ENCODE measurements around the gene AFTPH. TPM values are rescaled to one million over a fixed set of nuclear protein-coding genes. Genes with fewer than 3 reads are reported as not detected.

AFTPH gene
- total RNA-seq, 3 donors from 2014 or later (not counting 1 experiment from before 2014, with no cell fraction given): 28.9 to 39.6 (median 39.5) TPM

DNA sequence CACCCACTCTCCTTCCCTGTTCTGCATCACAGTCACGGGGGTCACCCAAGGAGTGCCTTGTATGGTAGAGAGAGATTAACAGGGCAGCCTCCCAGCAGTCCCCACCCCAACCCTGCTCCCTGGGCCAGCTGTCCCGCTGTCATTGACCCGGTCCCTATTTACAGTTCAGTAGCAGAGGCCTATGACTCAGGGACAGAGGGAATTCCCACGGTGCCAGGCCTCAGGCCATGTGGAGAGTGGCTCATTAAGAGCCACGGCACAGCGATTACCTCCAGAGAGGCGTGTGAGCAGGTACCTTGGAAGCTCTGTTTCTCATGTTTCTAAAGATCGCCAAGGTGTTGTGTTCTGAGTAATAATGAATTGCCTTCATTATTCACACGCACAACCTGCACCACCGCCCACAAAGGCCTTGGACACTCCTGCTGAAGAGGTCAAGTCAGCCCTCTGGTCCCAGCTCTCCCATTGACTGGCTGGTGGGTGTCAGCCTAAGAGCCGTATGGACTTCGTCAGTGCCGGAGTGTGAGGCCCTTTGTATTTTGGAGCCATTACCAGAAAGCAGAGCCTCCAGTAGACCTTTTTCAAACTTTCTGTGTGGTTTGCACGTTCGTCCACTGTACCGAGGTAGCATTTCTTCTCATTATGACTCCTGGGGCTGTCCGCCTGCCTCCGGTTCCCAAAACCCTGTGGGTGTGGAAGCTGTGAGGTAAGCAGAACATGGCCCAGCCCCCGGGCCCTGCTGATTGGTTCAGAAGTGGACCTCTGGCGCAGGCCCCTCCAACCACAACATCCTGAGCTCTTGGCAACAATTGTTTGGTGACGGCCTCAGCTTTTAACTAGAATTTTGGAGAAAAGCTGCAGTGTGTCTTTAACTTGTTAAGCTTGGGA lies 82.6 kb downstream of the AFTPH start:
- Histone ChIP-seq H3K27ac (ENCODE audit: low read length) (peak overlapping the region; percentile 33), H3K36me3 (ENCODE audit: control insufficient read depth, insufficient read depth, low read length) (no peaks in the 10 kb centered on the region), H3K4me1 (ENCODE audit: control insufficient read depth, insufficient read depth, low read length) (peaks cover 35% of the 10 kb centered on the region), H3K27me3 (ENCODE audit: control insufficient read depth, insufficient read depth, low read length) (no peaks in the 10 kb centered on the region), H3K4me3 (ENCODE audit: low read length) (peak overlapping the region; percentile 38), H3K9me3 (ENCODE audit: control insufficient read depth, insufficient read depth, low read length) (no peaks in the 10 kb centered on the region)
- H3K27me3 Mint-ChIP-seq (ENCODE audit: low read depth in 2 of 2): no peaks in the 10 kb centered on the region
- H3K36me3 Mint-ChIP-seq: no peaks in the 10 kb centered on the region
- DNase-seq (peak; percentile 82 to 92), ATAC-seq (peak; percentile 89 to 96 (median 91))
- 37% methylated on average over 20 of the region's 21 CpGs for WGBS (ENCODE audit: insufficient coverage)
- intact Hi-C loops (cut with micrococcal nuclease): loop anchor here (2.0 to 5.0 kb wide), 4 partner anchors 38 to 146 kb away; partner anchors contain the start of gene AFTPH
- H3K4me1 Mint-ChIP-seq: peaks cover 19 to 28% of the 10 kb centered on the region in 2 donors
- peak overlapping the region; percentile 85 to 89 for H3K27ac Mint-ChIP-seq
- H3K4me3 Mint-ChIP-seq: peak overlapping the region; percentile 74
- TF ChIP-seq, protein P1, sequence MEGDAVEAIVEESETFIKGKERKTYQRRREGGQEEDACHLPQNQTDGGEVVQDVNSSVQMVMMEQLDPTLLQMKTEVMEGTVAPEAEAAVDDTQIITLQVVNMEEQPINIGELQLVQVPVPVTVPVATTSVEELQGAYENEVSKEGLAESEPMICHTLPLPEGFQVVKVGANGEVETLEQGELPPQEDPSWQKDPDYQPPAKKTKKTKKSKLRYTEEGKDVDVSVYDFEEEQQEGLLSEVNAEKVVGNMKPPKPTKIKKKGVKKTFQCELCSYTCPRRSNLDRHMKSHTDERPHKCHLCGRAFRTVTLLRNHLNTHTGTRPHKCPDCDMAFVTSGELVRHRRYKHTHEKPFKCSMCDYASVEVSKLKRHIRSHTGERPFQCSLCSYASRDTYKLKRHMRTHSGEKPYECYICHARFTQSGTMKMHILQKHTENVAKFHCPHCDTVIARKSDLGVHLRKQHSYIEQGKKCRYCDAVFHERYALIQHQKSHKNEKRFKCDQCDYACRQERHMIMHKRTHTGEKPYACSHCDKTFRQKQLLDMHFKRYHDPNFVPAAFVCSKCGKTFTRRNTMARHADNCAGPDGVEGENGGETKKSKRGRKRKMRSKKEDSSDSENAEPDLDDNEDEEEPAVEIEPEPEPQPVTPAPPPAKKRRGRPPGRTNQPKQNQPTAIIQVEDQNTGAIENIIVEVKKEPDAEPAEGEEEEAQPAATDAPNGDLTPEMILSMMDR (IDR thresholded peaks at IDR 0.05): no peak
- no peaks in the 10 kb centered on the region for H3K9me3 Mint-ChIP-seq

DNA sequence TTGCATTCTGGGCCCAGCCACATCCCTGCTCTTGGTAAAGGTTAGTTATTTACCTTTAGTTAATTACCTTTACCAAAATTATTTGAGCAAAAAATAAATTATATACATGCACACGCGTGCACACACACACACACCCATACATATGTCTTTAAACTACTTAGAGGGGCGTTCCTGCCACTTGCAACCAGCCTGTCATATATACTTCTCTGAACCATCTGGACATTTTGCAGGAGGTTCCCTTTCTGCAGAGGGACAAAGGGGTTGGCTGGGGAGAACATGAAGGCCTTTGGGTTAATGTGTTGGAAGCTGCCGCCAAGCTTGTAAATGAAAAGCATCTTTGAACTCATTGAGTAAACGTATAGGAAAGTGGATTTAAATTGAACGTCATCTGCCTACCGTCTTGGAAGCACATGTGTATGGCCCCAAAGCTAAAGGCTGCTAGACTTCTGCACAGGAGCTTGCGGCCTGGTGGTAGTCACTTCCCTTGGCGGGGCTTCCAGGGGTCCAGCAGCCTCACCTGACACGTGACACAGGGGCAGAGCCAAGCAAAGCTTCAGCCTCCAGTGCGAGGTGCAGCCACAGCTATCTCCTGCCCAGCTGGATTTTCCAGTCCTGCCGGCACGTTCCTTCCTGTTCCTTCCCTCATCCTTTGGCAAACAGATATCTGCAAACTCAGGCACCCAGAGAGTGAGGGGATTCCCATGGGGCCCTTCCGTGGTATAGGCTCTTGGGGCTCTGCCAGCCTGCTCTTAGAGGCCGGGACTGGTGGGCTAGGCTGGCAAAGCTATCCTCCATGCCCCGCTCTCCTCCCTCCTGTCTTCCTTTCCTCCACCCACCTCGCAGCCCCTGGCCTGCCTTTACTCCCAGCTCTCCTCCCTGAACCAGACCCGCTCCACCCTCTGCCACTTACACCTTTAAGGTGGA lies 83.5 kb downstream of the AFTPH start:
- TF ChIP-seq, protein P1 (IDR thresholded peaks at IDR 0.05): no peak
- H3K27ac ChIP-seq (ENCODE audit: low read length): peak overlapping the region; percentile 29
- H3K27me3 ChIP-seq (ENCODE audit: control insufficient read depth, insufficient read depth, low read length): no peaks in the 10 kb centered on the region
- no peaks in the 10 kb centered on the region for H3K36me3 ChIP-seq (ENCODE audit: control insufficient read depth, insufficient read depth, low read length)
- no peaks in the 10 kb centered on the region for H3K9me3 ChIP-seq (ENCODE audit: control insufficient read depth, insufficient read depth, low read length)
- peaks cover 35% of the 10 kb centered on the region for H3K4me1 ChIP-seq (ENCODE audit: control insufficient read depth, insufficient read depth, low read length)
- H3K9me3 Mint-ChIP-seq: no peaks in the 10 kb centered on the region
- no peak overlapping the region for H3K4me3 ChIP-seq (ENCODE audit: low read length)
- DNase-seq (no peak), ATAC-seq (no peak)
- peak overlapping the region; percentile 84 for H3K4me3 Mint-ChIP-seq
- intact Hi-C loops (cut with micrococcal nuclease): loop anchor here (2.0 to 5.0 kb wide), 4 partner anchors 37 to 145 kb away; partner anchors contain the start of gene AFTPH
- peak overlapping the region; percentile 85 to 89 for H3K27ac Mint-ChIP-seq
- WGBS (ENCODE audit: insufficient coverage): 64% methylated on average over 18 of the region's 18 CpGs
- H3K4me1 Mint-ChIP-seq: peaks cover 19 to 28% of the 10 kb centered on the region in 2 donors
- H3K36me3 Mint-ChIP-seq: no peaks in the 10 kb centered on the region
- no peaks in the 10 kb centered on the region for H3K27me3 Mint-ChIP-seq (ENCODE audit: low read depth in 2 of 2)

DNA sequence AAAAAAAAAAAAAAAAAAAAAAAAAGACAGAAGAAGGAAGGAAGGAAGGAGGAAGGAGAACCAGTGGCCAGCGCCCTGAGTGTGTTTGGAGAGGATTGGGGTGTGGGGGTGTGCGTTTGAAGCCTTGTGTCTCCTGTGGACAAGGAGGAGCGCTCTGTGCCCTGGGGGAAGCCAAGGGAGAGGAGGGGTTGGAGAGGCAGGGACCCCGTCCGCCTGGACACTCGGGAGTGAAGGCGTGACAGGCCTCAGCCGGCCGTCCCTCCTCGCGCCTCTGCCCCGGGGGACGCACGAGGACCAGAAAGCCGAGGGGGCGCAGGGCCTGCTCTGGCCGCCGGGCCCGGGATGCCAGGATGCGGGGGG lies 84.7 kb downstream of the AFTPH start:
- Histone ChIP-seq H3K27me3 (ENCODE audit: control insufficient read depth, insufficient read depth, low read length) (no peaks in the 10 kb centered on the region), H3K36me3 (ENCODE audit: control insufficient read depth, insufficient read depth, low read length) (no peaks in the 10 kb centered on the region), H3K27ac (ENCODE audit: low read length) (peak overlapping the region; percentile 36), H3K9me3 (ENCODE audit: control insufficient read depth, insufficient read depth, low read length) (no peaks in the 10 kb centered on the region), H3K4me1 (ENCODE audit: control insufficient read depth, insufficient read depth, low read length) (peaks cover 35% of the 10 kb centered on the region), H3K4me3 (ENCODE audit: low read length) (peak overlapping the region; percentile 42)
- peaks cover 19 to 28% of the 10 kb centered on the region in 2 donors for H3K4me1 Mint-ChIP-seq
- intact Hi-C loops (cut with micrococcal nuclease): loop anchor here (5.0 kb wide), 1 partner anchor 143 kb away; no protein-coding TSS in a partner anchor
- H3K4me3 Mint-ChIP-seq: peak overlapping the region; percentile 84
- TF ChIP-seq, protein P1 (IDR thresholded peaks at IDR 0.05): no peak
- no peak for DNase-seq
- 10% methylated on average over 20 of the region's 20 CpGs for WGBS (ENCODE audit: insufficient coverage)
- ATAC-seq: peak; percentile 11 to 15 (median 14)
- H3K9me3 Mint-ChIP-seq: no peaks in the 10 kb centered on the region
- H3K27ac Mint-ChIP-seq: peak overlapping the region; percentile 85 to 89
- no peaks in the 10 kb centered on the region for H3K27me3 Mint-ChIP-seq (ENCODE audit: low read depth in 2 of 2)
- H3K36me3 Mint-ChIP-seq: no peaks in the 10 kb centered on the region

All from natural killer cell (primary cell).